ENCODE results near the gene BNC2. TPM values are rescaled to one million over a fixed set of nuclear protein-coding genes. Genes with fewer than 3 reads are reported as not detected.

The BNC2 gene
- total RNA-seq, 4 donors from 2014 or later = 3.9 to 45.4 (median 13.1) TPM

- TF ChIP-seq POLR2A (IDR thresholded peaks at IDR 0.05) = no peak
- TF ChIP-seq CTCF (IDR thresholded peaks at IDR 0.05) = no peak
- no peaks in the 10 kb centered on the region for H3K9me3 ChIP-seq
- no peaks in the 10 kb centered on the region for H3K36me3 ChIP-seq
- H3K27ac ChIP-seq = no peak overlapping the region
- H3K4me1 ChIP-seq = no peaks in the 10 kb centered on the region
- no peak overlapping the region for H3K4me3 ChIP-seq
- H3K27me3 ChIP-seq = no peaks in the 10 kb centered on the region
- DNase-seq = no peak
Measured at GRCh38 chr9:16817514-16817913, 53.0 kb downstream of the BNC2 start.

- Histone ChIP-seq H3K27me3 (no peaks in the 10 kb centered on the region), H3K27ac (no peak overlapping the region), H3K36me3 (no peaks in the 10 kb centered on the region), H3K9me3 (no peaks in the 10 kb centered on the region), H3K4me3 (no peak overlapping the region), H3K4me1 (no peaks in the 10 kb centered on the region)
- DNase-seq = no peak
- TF ChIP-seq CTCF (IDR thresholded peaks at IDR 0.05) = no peak
- no peak for TF ChIP-seq POLR2A (IDR thresholded peaks at IDR 0.05)
Measured at GRCh38 chr9:16817002-16817401, 53.5 kb downstream of the BNC2 start.

GRCh38 chr9:16816011-16816410, 54.5 kb downstream of the BNC2 start:
- TF ChIP-seq CTCF (IDR thresholded peaks at IDR 0.05) = no peak
- TF ChIP-seq POLR2A (IDR thresholded peaks at IDR 0.05) = no peak
- Histone ChIP-seq H3K36me3 (no peaks in the 10 kb centered on the region), H3K4me3 (no peak overlapping the region), H3K27me3 (no peaks in the 10 kb centered on the region), H3K9me3 (no peaks in the 10 kb centered on the region), H3K4me1 (no peaks in the 10 kb centered on the region), H3K27ac (no peak overlapping the region)
- DNase-seq = no peak

- no peak overlapping the region for H3K27ac ChIP-seq
- H3K4me3 ChIP-seq = no peak overlapping the region
- TF ChIP-seq POLR2A (IDR thresholded peaks at IDR 0.05) (no peak), CTCF (IDR thresholded peaks at IDR 0.05) (no peak)
- H3K27me3 ChIP-seq = no peaks in the 10 kb centered on the region
- H3K4me1 ChIP-seq = no peaks in the 10 kb centered on the region
- no peak for DNase-seq
- no peaks in the 10 kb centered on the region for H3K9me3 ChIP-seq
- no peaks in the 10 kb centered on the region for H3K36me3 ChIP-seq
Measured at GRCh38 chr9:16815079-16815478, 55.4 kb downstream of the BNC2 start.

GRCh38 chr9:16813838-16814237, 56.6 kb downstream of the BNC2 start:
- Histone ChIP-seq H3K4me1 (no peaks in the 10 kb centered on the region), H3K27ac (no peak overlapping the region), H3K9me3 (no peaks in the 10 kb centered on the region), H3K36me3 (no peaks in the 10 kb centered on the region), H3K27me3 (no peaks in the 10 kb centered on the region), H3K4me3 (no peak overlapping the region)
- no peak for DNase-seq
- TF ChIP-seq CTCF (IDR thresholded peaks at IDR 0.05) (no peak), POLR2A (IDR thresholded peaks at IDR 0.05) (no peak)

All from Peyer's patch (tissue), 4 donors.